NCI-H146 (cell line): ENCODE measurements around the gene SCGB1D2.

Experiments used
- DNase-seq: peaks from one replicate; lab custom pipeline; 2025; lab: John Stamatoyannopoulos, UW

Gene SCGB1D2

GRCh38 chr11:62260261-62260953 lies 18.4 kb downstream of the SCGB1D2 start:
- peak; percentile 13 for DNase-seq

GRCh38 chr11:62264004-62264403 lies 22.0 kb downstream of the SCGB1D2 start:
- DNase-seq, result no peak

GRCh38 chr11:62266558-62266957 lies 24.5 kb downstream of the SCGB1D2 start:
- no peak for DNase-seq

GRCh38 chr11:62267050-62267449 lies 25.0 kb downstream of the SCGB1D2 start:
- DNase-seq, result no peak

GRCh38 chr11:62267576-62267975 lies 25.5 kb downstream of the SCGB1D2 start:
- no peak for DNase-seq

- DNase-seq, result peak; percentile 42
Observed at GRCh38 chr11:62269654-62270278, 27.7 kb downstream of the SCGB1D2 start, which contains the start of gene SCGB2A2. Gene SCGB2A2 (plus strand): TSS chr11:62270158. CDS start chr11:62270217, 59 bp downstream.

- DNase-seq, result no peak
Observed at GRCh38 chr11:62273284-62273683, 31.2 kb downstream of the SCGB1D2 start.

- DNase-seq, result peak; percentile 47
Observed at GRCh38 chr11:62273789-62274275, 31.8 kb downstream of the SCGB1D2 start.

GRCh38 chr11:62280452-62280851 lies 38.4 kb downstream of the SCGB1D2 start:
- no peak for DNase-seq
